Parathyroid adenoma (tissue), 2 donors: ENCODE data around the gene JOSD1.

Source experiments
- H2AFZ ChIP-seq: fragments of 300-600 bp; sonication (generic); one replicate; pipeline ENCODE4 v1.7.0; 2017; ENCODE audit warnings: antibody characterized with exemption, mild to moderate bottlenecking
- H3K27ac ChIP-seq: fragments of 300-600 bp; sonication (generic); one replicate; pipeline ENCODE4 v1.7.0; 2017
- H3K27me3 ChIP-seq: fragments of 300-600 bp; sonication (generic); one replicate; pipeline ENCODE4 v1.7.0; 2017; ENCODE audit warnings: low read length; ENCODE audit not compliant: control insufficient read depth, insufficient read depth
- H3K36me3 ChIP-seq: fragments of 300-600 bp; sonication (generic); one replicate; pipeline ENCODE4 v1.7.0; 2017; ENCODE audit warnings: low read length; ENCODE audit not compliant: control insufficient read depth, insufficient read depth
- H3K4me1 ChIP-seq: fragments of 300-600 bp; sonication (generic); one replicate; pipeline ENCODE4 v1.7.0; 2017; ENCODE audit warnings: control low read depth
- H3K4me2 ChIP-seq: fragments of 300-600 bp; sonication (generic); one replicate; pipeline ENCODE4 v1.7.0; 2017; ENCODE audit warnings: low read length
- H3K4me3 ChIP-seq: fragments of 300-600 bp; sonication (generic); one replicate; pipeline ENCODE4 v1.7.0; 2017; ENCODE audit warnings: low read depth, low read length
- H3K79me2 ChIP-seq: fragments of 300-600 bp; sonication (generic); one replicate; pipeline ENCODE4 v1.7.0; 2017; ENCODE audit warnings: control low read depth
- H3K9ac ChIP-seq: fragments of 300-600 bp; sonication (generic); one replicate; pipeline ENCODE4 v1.7.0; 2017; ENCODE audit warnings: mild to moderate bottlenecking
- H3K9me3 ChIP-seq: fragments of 300-600 bp; sonication (generic); one replicate; pipeline ENCODE4 v1.7.0; 2017; ENCODE audit warnings: low read length; ENCODE audit not compliant: control insufficient read depth
- TF ChIP-seq, protein P1 (sequence below): fragments of 300-600 bp; sonication (generic); IDR thresholded peaks from one replicate; pipeline ENCODE4 v1.7.0; 2017; ENCODE audit warnings: antibody characterized with exemption, mild to moderate bottlenecking
- donor health status: primary hyperparathyroidism.

The JOSD1 gene

GRCh38 chr22:38720350-38720749 lies 19.6 kb upstream of the JOSD1 start:
- H3K4me3 ChIP-seq, result no peak overlapping the region
- H3K9me3 ChIP-seq, result no peaks in the 10 kb centered on the region
- H3K36me3 ChIP-seq, result no peaks in the 10 kb centered on the region
- H3K27me3 ChIP-seq, result no peaks in the 10 kb centered on the region
- H3K4me2 ChIP-seq, result no peak overlapping the region
- H3K27ac ChIP-seq, result no peak overlapping the region
- H3K79me2 ChIP-seq, result no peaks in the 10 kb centered on the region
- no peaks in the 10 kb centered on the region for H3K4me1 ChIP-seq
- H2AFZ ChIP-seq, result no peak overlapping the region
- TF ChIP-seq, protein P1, sequence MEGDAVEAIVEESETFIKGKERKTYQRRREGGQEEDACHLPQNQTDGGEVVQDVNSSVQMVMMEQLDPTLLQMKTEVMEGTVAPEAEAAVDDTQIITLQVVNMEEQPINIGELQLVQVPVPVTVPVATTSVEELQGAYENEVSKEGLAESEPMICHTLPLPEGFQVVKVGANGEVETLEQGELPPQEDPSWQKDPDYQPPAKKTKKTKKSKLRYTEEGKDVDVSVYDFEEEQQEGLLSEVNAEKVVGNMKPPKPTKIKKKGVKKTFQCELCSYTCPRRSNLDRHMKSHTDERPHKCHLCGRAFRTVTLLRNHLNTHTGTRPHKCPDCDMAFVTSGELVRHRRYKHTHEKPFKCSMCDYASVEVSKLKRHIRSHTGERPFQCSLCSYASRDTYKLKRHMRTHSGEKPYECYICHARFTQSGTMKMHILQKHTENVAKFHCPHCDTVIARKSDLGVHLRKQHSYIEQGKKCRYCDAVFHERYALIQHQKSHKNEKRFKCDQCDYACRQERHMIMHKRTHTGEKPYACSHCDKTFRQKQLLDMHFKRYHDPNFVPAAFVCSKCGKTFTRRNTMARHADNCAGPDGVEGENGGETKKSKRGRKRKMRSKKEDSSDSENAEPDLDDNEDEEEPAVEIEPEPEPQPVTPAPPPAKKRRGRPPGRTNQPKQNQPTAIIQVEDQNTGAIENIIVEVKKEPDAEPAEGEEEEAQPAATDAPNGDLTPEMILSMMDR, result no peak
- no peak overlapping the region for H3K9ac ChIP-seq

DNA sequence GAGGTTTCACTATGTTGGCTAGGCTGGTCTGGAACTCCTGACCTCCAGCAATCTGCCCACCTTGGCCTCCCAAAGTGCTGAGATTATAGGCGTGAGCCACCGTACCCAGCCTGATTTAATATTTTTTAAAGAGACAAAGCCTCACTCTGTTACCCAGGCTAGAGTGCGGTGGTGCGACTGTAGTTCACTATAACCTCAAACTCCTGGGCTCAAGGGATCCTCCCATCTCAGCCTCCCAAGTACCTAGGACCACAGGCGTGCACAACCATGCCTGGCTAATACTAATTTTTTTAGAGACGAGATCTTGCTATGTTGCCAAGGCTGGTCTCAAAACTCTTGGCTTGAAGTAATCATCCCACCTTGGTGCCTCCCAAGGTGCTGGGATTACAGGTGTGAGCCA lies 18.5 kb upstream of the JOSD1 start:
- H3K79me2 ChIP-seq, result no peaks in the 10 kb centered on the region
- H3K9ac ChIP-seq, result no peak overlapping the region
- no peaks in the 10 kb centered on the region for H3K36me3 ChIP-seq
- no peak overlapping the region for H3K27ac ChIP-seq
- H2AFZ ChIP-seq, result no peak overlapping the region
- TF ChIP-seq, protein P1, result no peak
- peaks cover 2% of the 10 kb centered on the region for H3K4me1 ChIP-seq
- no peak overlapping the region for H3K4me3 ChIP-seq
- no peak overlapping the region for H3K4me2 ChIP-seq
- H3K27me3 ChIP-seq, result no peaks in the 10 kb centered on the region
- no peaks in the 10 kb centered on the region for H3K9me3 ChIP-seq

- peaks cover 2% of the 10 kb centered on the region for H3K79me2 ChIP-seq
- peaks cover 2% of the 10 kb centered on the region for H3K4me1 ChIP-seq
- no peak overlapping the region for H3K4me3 ChIP-seq
- no peak overlapping the region for H3K27ac ChIP-seq
- TF ChIP-seq, protein P1, result peak; percentile 14
- no peak overlapping the region for H3K9ac ChIP-seq
- H3K9me3 ChIP-seq, result no peaks in the 10 kb centered on the region
- H3K4me2 ChIP-seq, result no peak overlapping the region
- no peaks in the 10 kb centered on the region for H3K27me3 ChIP-seq
- H2AFZ ChIP-seq, result no peak overlapping the region
- H3K36me3 ChIP-seq, result no peaks in the 10 kb centered on the region
These were observed 17.7 kb upstream of the JOSD1 start for GRCh38 chr22:38718414-38718813.

DNA sequence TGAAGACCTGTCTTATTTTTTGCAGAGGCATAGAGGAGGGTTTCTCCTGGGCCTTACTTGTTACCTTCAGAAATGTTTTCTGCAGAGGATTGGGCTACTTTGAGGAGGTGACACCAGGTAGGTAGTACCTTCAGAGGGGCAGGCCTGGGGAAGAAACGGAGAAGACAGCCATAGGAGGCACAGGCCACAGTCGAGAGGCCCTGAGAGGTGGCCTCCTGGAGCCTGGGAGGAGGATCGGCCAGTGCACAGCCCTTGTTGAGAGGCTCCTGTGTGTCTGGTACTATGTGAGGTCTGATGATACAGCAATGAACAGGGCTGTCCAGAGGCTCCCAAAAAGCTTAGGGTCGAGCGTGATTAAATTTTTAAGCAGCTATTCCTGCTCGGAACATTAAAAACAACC lies 16.5 kb upstream of the JOSD1 start:
- TF ChIP-seq, protein P1, result no peak
- no peaks in the 10 kb centered on the region for H3K27me3 ChIP-seq
- peaks cover 2% of the 10 kb centered on the region for H3K79me2 ChIP-seq
- H3K36me3 ChIP-seq, result no peaks in the 10 kb centered on the region
- no peak overlapping the region for H2AFZ ChIP-seq
- H3K27ac ChIP-seq, result no peak overlapping the region
- H3K4me1 ChIP-seq, result peaks cover 2% of the 10 kb centered on the region
- H3K9ac ChIP-seq, result no peak overlapping the region
- H3K4me3 ChIP-seq, result no peak overlapping the region
- no peaks in the 10 kb centered on the region for H3K9me3 ChIP-seq
- H3K4me2 ChIP-seq, result no peak overlapping the region

- Histone ChIP-seq H3K9me3 (no peaks in the 10 kb centered on the region), H3K4me3 (no peak overlapping the region), H3K4me2 (no peak overlapping the region), H3K9ac (no peak overlapping the region), H3K27ac (no peak overlapping the region), H2AFZ (no peak overlapping the region), H3K79me2 (peaks cover 5% of the 10 kb centered on the region), H3K27me3 (no peaks in the 10 kb centered on the region), H3K36me3 (no peaks in the 10 kb centered on the region), H3K4me1 (peaks cover 2% of the 10 kb centered on the region)
- TF ChIP-seq, protein P1, result no peak
These were observed 16.1 kb upstream of the JOSD1 start for GRCh38 chr22:38716826-38717225.
